Common myeloid progenitor, CD34-positive (primary cell): Measurements from ENCODE around the gene SPPL3.

Source experiments
- CTCF ChIA-PET: fragments of 350-600 bp; sonication (Branson Sonifier 250); formaldehyde crosslinking; loops from one replicate; lab custom pipeline; 2021; ENCODE audit warnings: antibody characterized with exemption; lab: Charles Lee
- POLR2A ChIA-PET: fragments of 350-600 bp; sonication (Branson Sonifier 250); formaldehyde crosslinking; loops from one replicate; lab custom pipeline; 2021; ENCODE audit warnings: antibody characterized with exemption; lab: Charles Lee
- DNase-seq, 3 donors: peaks; one replicate each; pipeline versions ENCODE4 v3.0.0 to v3.0.0-alpha.2; 2013
- H3K27ac ChIP-seq, 2 experiments: 1 replicate in 1 of 2; 2 replicates in 1 of 2; pipeline ENCODE4 v1.7.0; 2013; ENCODE audit warnings: inconsistent platforms in 2 of 2, low read length in 2 of 2, mild to moderate bottlenecking in 2 of 2, low read depth in 1 of 2, moderate library complexity in 1 of 2; ENCODE audit not compliant: severe bottlenecking in 2 of 2, insufficient read depth in 1 of 2, poor library complexity in 1 of 2
- H3K27me3 ChIP-seq, 5 experiments: replicated peaks in 2 of 5; 1 replicate in 3 of 5; 2 replicates in 2 of 5; pipeline versions ENCODE4 v1.6.1 to v1.7.0; 2013; ENCODE audit warnings: low read length in 4 of 5, mild to moderate bottlenecking in 2 of 5, moderate library complexity in 2 of 5, inconsistent platforms in 1 of 5; ENCODE audit not compliant: insufficient read depth in 5 of 5, control insufficient read depth in 4 of 5
- H3K36me3 ChIP-seq, 4 experiments: 1 replicate in 2 of 4; 2 replicates in 2 of 4; pipeline versions ENCODE4 v1.6.1 to v1.7.0; 2013; ENCODE audit warnings: low read length in 3 of 4, control low read depth in 1 of 4, mild to moderate bottlenecking in 1 of 4; ENCODE audit not compliant: control insufficient read depth in 4 of 4, insufficient read depth in 4 of 4
- H3K4me1 ChIP-seq, 4 experiments: 1 replicate in 3 of 4; 2 replicates in 1 of 4; pipeline versions ENCODE4 v1.6.1 to v1.7.1; 2013; ENCODE audit warnings: low read length in 3 of 4, mild to moderate bottlenecking in 3 of 4, control low read depth in 1 of 4, inconsistent platforms in 1 of 4, moderate library complexity in 1 of 4; ENCODE audit not compliant: control insufficient read depth in 4 of 4, insufficient read depth in 4 of 4; ENCODE audit errors: control extremely low read depth in 1 of 4
- H3K4me3 ChIP-seq, 7 experiments: 1 replicate in 4 of 7; 2 replicates in 3 of 7; pipeline versions ENCODE4 v1.5.1 to v1.7.0; 2013; ENCODE audit warnings: mild to moderate bottlenecking in 7 of 7, low read length in 6 of 7, moderate library complexity in 6 of 7, inconsistent platforms in 2 of 7, low read depth in 2 of 7, control low read depth in 1 of 7; ENCODE audit not compliant: insufficient read depth in 4 of 7, control insufficient read depth in 1 of 7; ENCODE audit errors: extremely low read depth in 1 of 7
- H3K9me3 ChIP-seq, 5 experiments: 1 replicate in 4 of 5; 2 replicates in 1 of 5; pipeline versions ENCODE4 v1.6.1 to v1.7.1; 2013; ENCODE audit warnings: low read length in 4 of 5, mild to moderate bottlenecking in 2 of 5, inconsistent platforms in 1 of 5, low read depth in 1 of 5, moderate library complexity in 1 of 5; ENCODE audit not compliant: control insufficient read depth in 4 of 5, insufficient read depth in 2 of 5; ENCODE audit errors: control extremely low read depth in 1 of 5
- WGBS: methylation state at CpG from one replicate; pipeline ENCODE4 v1.1.5; 2013; ENCODE audit not compliant: insufficient coverage; 5-methylcytosine and 5-hydroxymethylcytosine counted together

Gene SPPL3

DNA sequence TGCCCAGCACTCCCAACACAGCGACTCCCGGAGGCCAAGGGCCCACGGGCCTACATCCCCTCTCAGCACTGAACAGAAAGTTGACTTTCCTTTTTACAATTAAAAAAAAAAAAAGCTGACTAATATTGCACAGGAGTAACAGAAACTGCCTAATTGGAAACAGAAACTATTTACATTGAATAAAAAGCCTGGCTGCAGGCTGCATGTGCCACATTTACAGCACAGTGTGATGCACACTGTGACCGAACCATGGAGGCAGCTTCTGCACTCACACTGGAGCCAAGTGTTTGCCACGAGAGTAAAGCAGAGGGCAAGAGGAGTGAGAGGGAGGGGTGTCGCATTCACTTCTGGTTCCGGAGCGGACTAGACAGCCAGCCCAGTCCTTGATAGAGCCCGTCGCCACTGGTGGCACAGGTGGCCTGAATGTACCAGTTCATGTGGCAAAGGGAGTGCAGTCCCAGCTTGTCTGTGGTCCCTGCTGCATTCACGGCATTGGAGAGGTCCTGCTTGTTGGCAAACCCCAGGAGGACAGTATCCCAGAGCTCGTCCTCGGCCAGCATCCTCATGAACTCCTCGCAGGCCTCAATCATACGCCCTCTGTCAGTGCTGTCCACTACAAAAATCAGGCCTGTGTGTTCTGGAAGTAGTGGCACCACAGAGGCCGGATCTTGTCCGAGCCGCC, 59.2 kb downstream of the SPPL3 start:
- no peak for DNase-seq
- WGBS, result over 99% methylated on average over 14 of the region's 18 CpGs
- Histone ChIP-seq H3K27me3 (no peaks in the 10 kb centered on the region), H3K27ac (no peak overlapping the region), H3K4me3 (no peak overlapping the region), H3K4me1 (peaks cover 4 to 14% (median 10%) of the 10 kb centered on the region in 4 experiments), H3K9me3 (no peaks in the 10 kb centered on the region), H3K36me3 (peaks cover 0 to 8% (median 1%) of the 10 kb centered on the region in 4 experiments)
- ChIA-PET POLR2A (interaction anchor here (0.6 to 0.7 kb wide), 3 partner anchors 10 to 77 kb away, joined by 3 to 4 read pairs (median 3); no protein-coding TSS in a partner anchor), CTCF (interaction anchor here (1.1 to 1.3 kb wide), 2 partner anchors 10 to 13 kb away, joined by 4 to 5 read pairs; no protein-coding TSS in a partner anchor)

DNA sequence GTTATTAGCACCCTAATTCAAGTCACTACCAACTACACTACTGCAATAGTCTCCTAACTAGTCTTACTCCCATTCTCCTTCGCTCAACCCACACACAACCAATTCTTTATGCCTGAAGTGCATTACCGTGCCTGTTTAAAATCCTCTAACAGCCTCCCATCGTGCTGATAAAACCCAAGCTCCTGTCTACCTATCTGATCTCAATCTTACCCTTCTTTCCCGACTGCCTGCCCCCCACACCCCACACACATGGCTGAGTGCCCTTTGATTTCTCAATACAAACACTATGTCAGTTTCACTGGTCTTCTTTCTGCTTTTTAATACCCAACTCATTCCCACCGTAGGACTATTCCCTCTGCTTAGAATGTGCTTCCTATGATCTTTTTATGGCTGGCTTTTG, 59.9 kb downstream of the SPPL3 start:
- ChIA-PET CTCF (interaction anchor here (1.1 to 1.3 kb wide), 2 partner anchors 10 to 12 kb away, joined by 4 to 5 read pairs; no protein-coding TSS in a partner anchor), POLR2A (interaction anchor here (0.6 to 0.7 kb wide), 2 partner anchors 10 to 78 kb away, joined by 3 read pairs; no protein-coding TSS in a partner anchor)
- Histone ChIP-seq H3K9me3 (no peaks in the 10 kb centered on the region), H3K27ac (no peak overlapping the region), H3K4me3 (no peak overlapping the region), H3K4me1 (peaks cover 4 to 14% (median 9%) of the 10 kb centered on the region in 4 experiments), H3K27me3 (no peaks in the 10 kb centered on the region), H3K36me3 (peaks cover 0 to 8% (median 1%) of the 10 kb centered on the region in 4 experiments)
- WGBS, result 87% methylated on average over 4 of the region's 5 CpGs
- no peak for DNase-seq

GRCh38 chr12:120843472-120843871, 60.7 kb downstream of the SPPL3 start:
- Histone ChIP-seq H3K4me1 (peaks cover 4 to 12% (median 9%) of the 10 kb centered on the region in 4 experiments), H3K4me3 (no peak overlapping the region), H3K9me3 (no peaks in the 10 kb centered on the region), H3K36me3 (peaks cover 0 to 8% (median 1%) of the 10 kb centered on the region in 4 experiments), H3K27me3 (no peaks in the 10 kb centered on the region), H3K27ac (no peak overlapping the region)
- 86% methylated on average over 2 of the region's 6 CpGs for WGBS
- POLR2A ChIA-PET, result no interaction called here
- no peak for DNase-seq
- CTCF ChIA-PET, result no interaction called here

DNA sequence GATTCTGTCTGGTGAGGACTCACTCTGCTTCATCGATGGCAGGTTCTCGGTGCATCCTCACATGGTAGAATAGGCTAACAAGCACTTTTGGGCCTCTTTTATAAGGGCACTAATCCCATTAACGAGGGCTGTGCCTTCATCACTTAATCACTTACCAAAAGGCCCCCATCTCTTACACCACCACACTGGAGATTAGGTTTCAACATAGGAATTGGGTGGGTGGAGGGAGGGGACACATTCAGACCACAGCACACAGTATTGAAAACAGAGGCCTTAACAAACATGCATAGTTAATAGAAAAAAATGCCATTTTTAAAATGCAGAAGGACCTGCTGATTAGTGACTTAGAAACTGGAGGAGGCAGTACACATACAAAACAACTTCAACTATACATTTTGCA, 61.6 kb downstream of the SPPL3 start:
- CTCF ChIA-PET, result no interaction called here
- Histone ChIP-seq H3K36me3 (peaks cover 0 to 8% (median 1%) of the 10 kb centered on the region in 4 experiments), H3K4me3 (no peak overlapping the region), H3K4me1 (peaks cover 0 to 3% (median 2%) of the 10 kb centered on the region in 4 experiments), H3K27ac (no peak overlapping the region), H3K9me3 (no peaks in the 10 kb centered on the region), H3K27me3 (no peaks in the 10 kb centered on the region)
- POLR2A ChIA-PET, result no interaction called here
- 100% methylated on average over 2 of the region's 3 CpGs for WGBS
- no peak for DNase-seq

DNA sequence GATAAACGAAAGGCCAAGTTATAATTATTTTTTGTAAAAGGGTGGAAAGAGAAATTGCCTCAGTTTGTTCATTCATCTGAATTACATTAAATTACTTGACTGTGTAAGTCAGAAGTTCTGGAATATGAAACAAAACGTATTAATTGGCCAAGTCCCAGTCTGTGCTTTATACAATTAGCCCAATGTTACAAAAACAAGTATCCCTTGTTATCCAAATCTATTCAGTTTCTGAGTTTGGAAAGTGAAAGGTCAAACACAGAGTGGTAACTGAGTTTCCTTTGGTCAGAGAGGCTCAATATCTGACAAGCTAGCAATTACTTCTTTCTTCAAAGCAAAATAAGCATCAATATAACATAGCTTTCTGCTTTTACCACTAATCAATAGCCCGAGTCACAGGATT, 62.6 kb downstream of the SPPL3 start:
- Histone ChIP-seq H3K4me1 (no peaks in the 10 kb centered on the region), H3K27ac (no peak overlapping the region), H3K36me3 (peaks cover 0 to 8% (median 1%) of the 10 kb centered on the region in 4 experiments), H3K9me3 (no peaks in the 10 kb centered on the region), H3K4me3 (no peak overlapping the region), H3K27me3 (no peaks in the 10 kb centered on the region)
- DNase-seq, result no peak
- CTCF ChIA-PET, result no interaction called here
- WGBS, result no CpG with 5 or more reads among the region's 3 CpGs
- POLR2A ChIA-PET, result no interaction called here

- POLR2A ChIA-PET, result no interaction called here
- Histone ChIP-seq H3K4me1 (peaks cover 5 to 17% (median 13%) of the 10 kb centered on the region in 4 experiments), H3K4me3 (no peak overlapping the region), H3K27ac (no peak overlapping the region), H3K9me3 (no peaks in the 10 kb centered on the region), H3K27me3 (no peaks in the 10 kb centered on the region), H3K36me3 (no peaks in the 10 kb centered on the region)
- DNase-seq, result no peak
- no CpG with 5 or more reads among the region's 1 CpG for WGBS
- CTCF ChIA-PET, result interaction anchor here (1.0 to 2.0 kb wide), 2 partner anchors 9 to 10 kb away, joined by 4 to 6 read pairs; no protein-coding TSS in a partner anchor
Measured at GRCh38 chr12:120839503-120839902, 64.7 kb downstream of the SPPL3 start.
